Tibial artery (tissue), 4 donors: ENCODE measurements around the gene BICDL1.

ENCODE experiments used
- DNase-seq, 2 donors: peaks; one replicate each; pipeline ENCODE4 v3.0.0-alpha.2; 2019
- H3K27ac ChIP-seq, 2 donors: fragments of 200-600 bp; sonication (generic) in 1 of 2; 1 replicate in 1 of 2; 2 replicates in 1 of 2; pipeline ENCODE4 v1.5.1; 2018 to 2019; ENCODE audit warnings: mild to moderate bottlenecking in 1 of 2
- H3K27me3 ChIP-seq, 2 donors: fragments of 200-600 bp; sonication (generic) in 1 of 2; one replicate each; pipeline versions ENCODE4 v1.5.1 to v1.6.0; 2016 to 2019
- H3K36me3 ChIP-seq, 3 donors: fragments of 200-600 bp; sonication (generic) in 2 of 3; one replicate each; pipeline ENCODE4 v1.5.1; 2016 to 2019; ENCODE audit warnings: mild to moderate bottlenecking in 2 of 3
- H3K4me1 ChIP-seq, 4 donors: fragments of 200-600 bp; sonication (generic) in 2 of 4; 1 replicate in 3 of 4; 2 replicates in 1 of 4; pipeline ENCODE4 v1.5.1; 2016 to 2019
- H3K4me3 ChIP-seq, 2 donors: fragments of 200-600 bp; sonication (generic) in 1 of 2; 1 replicate in 1 of 2; 2 replicates in 1 of 2; pipeline ENCODE4 v1.5.1; 2018 to 2019; ENCODE audit warnings: mild to moderate bottlenecking in 2 of 2
- H3K9me3 ChIP-seq, 3 donors: fragments of 200-600 bp; sonication (generic) in 1 of 3; one replicate each; pipeline ENCODE4 v1.5.1; 2016 to 2019
- CTCF ChIP-seq, 2 experiments: fragments of 200-600 bp in 1 of 2; fragments of 450-650 bp in 1 of 2; IDR thresholded peaks; one replicate each; pipeline ENCODE4 v1.5.1; 2017 to 2019; ENCODE audit warnings: antibody characterized with exemption in 2 of 2, mild to moderate bottlenecking in 1 of 2, moderate library complexity in 1 of 2
- intact Hi-C: fragments of 100-400 bp; cut with DNase I; formaldehyde crosslinking; loops from one replicate; pipeline ENCODE4 v1.15.0; 2023; ENCODE audit warnings: low total_unique reads

BICDL1 gene

GRCh38 chr12:120019197-120019596, 30.2 kb downstream of the BICDL1 start:
- intact Hi-C loops = no loop called here
- DNase-seq = no peak
- H3K4me3 ChIP-seq = no peak overlapping the region
- peaks cover 0 to 5% (median 0%) of the 10 kb centered on the region in 3 donors for H3K9me3 ChIP-seq
- no peaks in the 10 kb centered on the region for H3K36me3 ChIP-seq
- H3K27me3 ChIP-seq = no peaks in the 10 kb centered on the region
- no peak overlapping the region for H3K27ac ChIP-seq
- H3K4me1 ChIP-seq = no peaks in the 10 kb centered on the region
- TF ChIP-seq CTCF (IDR thresholded peaks at IDR 0.05) = no peak

- Histone ChIP-seq H3K36me3 (no peaks in the 10 kb centered on the region), H3K27ac (no peak overlapping the region), H3K4me1 (no peaks in the 10 kb centered on the region), H3K4me3 (no peak overlapping the region), H3K9me3 (peaks cover 0 to 9% (median 6%) of the 10 kb centered on the region in 3 donors), H3K27me3 (no peaks in the 10 kb centered on the region)
- no peak for DNase-seq
- TF ChIP-seq CTCF (IDR thresholded peaks at IDR 0.05) = no peak
- intact Hi-C loops = no loop called here
Observed at GRCh38 chr12:120019938-120020337, 30.9 kb downstream of the BICDL1 start.

GRCh38 chr12:120024193-120024592, 35.2 kb downstream of the BICDL1 start:
- Histone ChIP-seq H3K4me3 (no peak overlapping the region), H3K36me3 (no peaks in the 10 kb centered on the region), H3K27ac (no peak overlapping the region), H3K27me3 (no peaks in the 10 kb centered on the region), H3K9me3 (peaks cover 0 to 9% (median 6%) of the 10 kb centered on the region in 3 donors), H3K4me1 (no peaks in the 10 kb centered on the region)
- intact Hi-C loops = no loop called here
- TF ChIP-seq CTCF (IDR thresholded peaks at IDR 0.05) = no peak
- DNase-seq = no peak

- H3K9me3 ChIP-seq = peaks cover 0 to 9% (median 6%) of the 10 kb centered on the region in 3 donors
- H3K36me3 ChIP-seq = no peaks in the 10 kb centered on the region
- no peaks in the 10 kb centered on the region for H3K4me1 ChIP-seq
- no peaks in the 10 kb centered on the region for H3K27me3 ChIP-seq
- H3K27ac ChIP-seq = no peak overlapping the region
- H3K4me3 ChIP-seq = no peak overlapping the region
- intact Hi-C loops = no loop called here
- TF ChIP-seq CTCF (IDR thresholded peaks at IDR 0.05) = no peak
- no peak for DNase-seq
Observed at GRCh38 chr12:120025640-120026039, 36.6 kb downstream of the BICDL1 start.

- Histone ChIP-seq H3K9me3 (no peaks in the 10 kb centered on the region), H3K36me3 (no peaks in the 10 kb centered on the region), H3K27me3 (no peaks in the 10 kb centered on the region), H3K27ac (no peak overlapping the region), H3K4me3 (no peak overlapping the region), H3K4me1 (no peaks in the 10 kb centered on the region)
- no peak for DNase-seq
- intact Hi-C loops = no loop called here
- TF ChIP-seq CTCF (IDR thresholded peaks at IDR 0.05) = no peak
Observed at GRCh38 chr12:120032242-120032641, 43.2 kb downstream of the BICDL1 start.

GRCh38 chr12:120037851-120038250, 48.8 kb downstream of the BICDL1 start:
- TF ChIP-seq CTCF (IDR thresholded peaks at IDR 0.05) = no peak
- H3K27ac ChIP-seq = no peak overlapping the region
- intact Hi-C loops = no loop called here
- no peaks in the 10 kb centered on the region for H3K36me3 ChIP-seq
- no peaks in the 10 kb centered on the region for H3K27me3 ChIP-seq
- no peaks in the 10 kb centered on the region for H3K4me1 ChIP-seq
- H3K9me3 ChIP-seq = no peaks in the 10 kb centered on the region
- no peak overlapping the region for H3K4me3 ChIP-seq
- no peak for DNase-seq
